H1 (cell line): ENCODE data around the gene PIP5K1C. TPM values are rescaled to one million over a fixed set of nuclear protein-coding genes. Genes with fewer than 3 reads are reported as not detected.

Source experiments
- CTCF ChIA-PET: fragments of 300-600 bp; sonication (Branson Sonifier 250); formaldehyde crosslinking; loops from one replicate; lab custom pipeline; 2021; ENCODE audit not compliant: partially characterized antibody; lab: Charles Lee
- POLR2A ChIA-PET: fragments of 300-600 bp; sonication (Branson Sonifier 250); formaldehyde crosslinking; loops from one replicate; lab custom pipeline; 2021; ENCODE audit warnings: inconsistent platforms; ENCODE audit not compliant: partially characterized antibody; lab: Charles Lee
- DNase-seq, 2 experiments: peaks; one replicate each; pipeline versions ENCODE4 v3.0.0 to v3.0.0-alpha.2; 2010 to 2022; ENCODE audit warnings: low spot score in 2 of 2, low read depth in 1 of 2, mixed read lengths in 1 of 2
- FAIRE-seq: peaks from 2 replicates; lab custom pipeline; 2011; peaks lifted over from hg19 to GRCh38; lab: Jason Lieb, UNC
- H2AFZ ChIP-seq: 2 replicates; pipeline ENCODE4 v1.8.1; 2012; ENCODE audit warnings: low read length, inconsistent platforms
- H2AK5ac ChIP-seq: 2 replicates; pipeline ENCODE4 v1.6.1; 2013; ENCODE audit warnings: low read depth, low read length
- H2BK120ac ChIP-seq: replicated peaks from 2 replicates; pipeline ENCODE3; 2013; ENCODE audit warnings: low read depth, low read length, inconsistent platforms
- H2BK12ac ChIP-seq: 2 replicates; pipeline ENCODE4 v1.6.1; 2013; ENCODE audit warnings: low read depth, low read length
- H2BK15ac ChIP-seq: 2 replicates; pipeline ENCODE4 v1.6.1; 2013; ENCODE audit warnings: low read length
- H2BK20ac ChIP-seq: 2 replicates; pipeline ENCODE4 v1.6.1; 2013; ENCODE audit warnings: low read length
- H2BK5ac ChIP-seq: 2 replicates; pipeline ENCODE4 v1.6.1; 2013; ENCODE audit warnings: low read depth, low read length
- H3K14ac ChIP-seq: 2 replicates; pipeline ENCODE4 v1.6.1; 2013; ENCODE audit warnings: inconsistent platforms; ENCODE audit not compliant: insufficient read length
- H3K18ac ChIP-seq: 2 replicates; pipeline ENCODE4 v1.6.1; 2013; ENCODE audit warnings: low read length; ENCODE audit errors: extremely low read depth
- H3K23ac ChIP-seq: 2 replicates; pipeline ENCODE4 v1.6.1; 2013; ENCODE audit warnings: inconsistent platforms; ENCODE audit not compliant: insufficient read length
- H3K23me2 ChIP-seq: 2 replicates; pipeline ENCODE4 v1.6.1; 2013; ENCODE audit warnings: low read depth, low read length
- H3K27ac ChIP-seq: 2 replicates; pipeline ENCODE4 v1.6.1; 2011; ENCODE audit warnings: low read depth, low read length, inconsistent platforms
- H3K27me3 ChIP-seq, 4 experiments: replicated peaks in 1 of 4; 1 replicate in 1 of 4; 2 replicates in 3 of 4; pipeline versions ENCODE4 v1.6.1 to v1.8.1; 2011 to 2013; ENCODE audit warnings: low read length in 3 of 4, mild to moderate bottlenecking in 3 of 4, inconsistent platforms in 2 of 4, mixed read lengths in 2 of 4, moderate library complexity in 1 of 4; ENCODE audit not compliant: control insufficient read depth in 3 of 4, insufficient read depth in 3 of 4; ENCODE audit errors: extremely low read depth in 1 of 4
- H3K36me3 ChIP-seq, 4 experiments: 2 replicates each; pipeline versions ENCODE4 v1.6.1 to v1.8.1; 2011 to 2013; ENCODE audit warnings: mild to moderate bottlenecking in 4 of 4, low read length in 3 of 4, moderate library complexity in 2 of 4, control low read depth in 1 of 4, inconsistent platforms in 1 of 4; ENCODE audit not compliant: insufficient read depth in 4 of 4, control insufficient read depth in 2 of 4
- H3K4ac ChIP-seq: replicated peaks from 2 replicates; pipeline ENCODE3; 2013; ENCODE audit warnings: low read length, low read depth, mixed read lengths, inconsistent platforms; ENCODE audit not compliant: insufficient read length
- H3K4me1 ChIP-seq, 4 experiments: replicated peaks in 1 of 4; 1 replicate in 1 of 4; 2 replicates in 3 of 4; pipeline versions ENCODE4 v1.6.1 to v1.8.1; 2011 to 2013; ENCODE audit warnings: low read length in 3 of 4, inconsistent platforms in 2 of 4, mixed read lengths in 1 of 4; ENCODE audit not compliant: insufficient read depth in 4 of 4, control insufficient read depth in 3 of 4
- H3K4me2 ChIP-seq, 2 experiments: 2 replicates each; pipeline versions ENCODE4 v1.6.1 to v1.8.1; 2011 to 2013; ENCODE audit warnings: low read depth in 2 of 2, low read length in 2 of 2, control low read depth in 1 of 2, inconsistent platforms in 1 of 2, mild to moderate bottlenecking in 1 of 2; ENCODE audit not compliant: insufficient read depth in 1 of 2
- H3K4me3 ChIP-seq, 4 experiments: fragments of 200-600, 300-600 bp in 1 of 4; sonication (generic), shearing (Covaris generic), sonication (Bioruptor Twin) in 1 of 4; 2 replicates each; pipeline versions ENCODE4 v1.5.1 to v1.8.1; 2011 to 2016; ENCODE audit warnings: low read length in 4 of 4, low read depth in 3 of 4, control low read depth in 2 of 4, inconsistent platforms in 2 of 4, mild to moderate bottlenecking in 2 of 4, mixed read lengths in 1 of 4, moderate library complexity in 1 of 4; ENCODE audit not compliant: insufficient read depth in 2 of 4; ENCODE audit errors: extremely low read depth in 1 of 4
- H3K56ac ChIP-seq: replicated peaks from 2 replicates; pipeline ENCODE3; 2013; ENCODE audit warnings: low read depth, mild to moderate bottlenecking, mixed read lengths, low read length, inconsistent platforms; ENCODE audit not compliant: insufficient read length
- H3K79me1 ChIP-seq: 2 replicates; pipeline ENCODE4 v1.6.1; 2013; ENCODE audit warnings: low read depth, low read length, control low read depth
- H3K79me2 ChIP-seq, 2 experiments: 2 replicates each; pipeline versions ENCODE4 v1.6.1 to v1.8.1; 2012 to 2013; ENCODE audit warnings: low read length in 2 of 2, mild to moderate bottlenecking in 2 of 2, inconsistent platforms in 1 of 2; ENCODE audit not compliant: insufficient read depth in 2 of 2, control insufficient read depth in 1 of 2
- H3K9ac ChIP-seq, 4 experiments: replicated peaks in 1 of 4; 1 replicate in 1 of 4; 2 replicates in 3 of 4; pipeline versions ENCODE4 v1.6.1 to v1.8.1; 2011 to 2013; ENCODE audit warnings: low read depth in 3 of 4, low read length in 3 of 4, control low read depth in 2 of 4, mild to moderate bottlenecking in 2 of 4, moderate library complexity in 2 of 4, inconsistent platforms in 1 of 4; ENCODE audit errors: extremely low read depth in 1 of 4
- H3K9me3 ChIP-seq, 2 experiments: 2 replicates each; pipeline versions ENCODE4 v1.6.1 to v1.8.1; 2012 to 2013; ENCODE audit warnings: mild to moderate bottlenecking in 2 of 2, moderate library complexity in 2 of 2, control low read depth in 1 of 2, inconsistent platforms in 1 of 2, low read depth in 1 of 2, low read length in 1 of 2, mixed read lengths in 1 of 2; ENCODE audit not compliant: insufficient read depth in 2 of 2
- H4K20me1 ChIP-seq, 2 experiments: replicated peaks in 1 of 2; 2 replicates each; pipeline versions ENCODE3 to v1.8.1; 2011 to 2013; ENCODE audit warnings: inconsistent platforms in 2 of 2, low read length in 2 of 2, mild to moderate bottlenecking in 1 of 2; ENCODE audit not compliant: insufficient read depth in 2 of 2, control insufficient read depth in 1 of 2
- H4K5ac ChIP-seq: 2 replicates; pipeline ENCODE4 v1.6.1; 2013; ENCODE audit warnings: low read length, low read depth, mixed read lengths, inconsistent platforms; ENCODE audit not compliant: insufficient read length
- H4K8ac ChIP-seq: 2 replicates; pipeline ENCODE4 v1.8.0; 2013; ENCODE audit warnings: mild to moderate bottlenecking, moderate library complexity, low read length, inconsistent platforms; ENCODE audit not compliant: insufficient read depth; ENCODE audit errors: extremely low read depth
- H4K91ac ChIP-seq: replicated peaks from 2 replicates; pipeline ENCODE3; 2013; ENCODE audit warnings: low read length, mixed read lengths, inconsistent platforms; ENCODE audit not compliant: insufficient read length
- CHD1 ChIP-seq: IDR thresholded peaks from 2 replicates; pipeline ENCODE4 v1.6.1; 2012; ENCODE audit warnings: low read depth, low read length, improper control_type of control experiment
- EGR1 ChIP-seq: IDR thresholded peaks from 2 replicates; pipeline ENCODE4 v1.6.1; 2011; ENCODE audit warnings: low read depth, low read length, borderline replicate concordance
- KDM1A ChIP-seq: fragments of 200-600, 300-600 bp; sonication (generic); IDR thresholded peaks from 2 replicates; pipeline ENCODE4 v1.7.1; 2016; ENCODE audit warnings: mild to moderate bottlenecking, low read length, borderline replicate concordance
- SIX5 ChIP-seq: IDR thresholded peaks from 2 replicates; pipeline ENCODE4 v1.6.1; 2011; ENCODE audit warnings: mild to moderate bottlenecking, low read depth, low read length
- USF2 ChIP-seq: IDR thresholded peaks from 2 replicates; pipeline ENCODE4 v1.6.1; 2011; ENCODE audit warnings: low read length, improper control_type of control experiment
- WGBS, 2 experiments: shearing (Covaris generic) in 1 of 2; methylation state at CpG; one replicate each; pipeline versions ENCODE4 v1.1.6 to v1.1.7; 2013 to 2015; ENCODE audit warnings: low lambda C conversion rate in 2 of 2, mixed read lengths in 2 of 2, inconsistent platforms in 1 of 2, low coverage in 1 of 2, missing lambda C conversion rate in 1 of 2; ENCODE audit not compliant: insufficient replicate concordance in 2 of 2, insufficient coverage in 1 of 2, insufficient read length in 1 of 2; ENCODE audit errors: extremely low coverage in 1 of 2, missing lambda C conversion rate in 1 of 2; 5-methylcytosine and 5-hydroxymethylcytosine counted together
- polyA plus RNA-seq, 7 experiments: library from polyadenylated mRNA; depleted of rRNA in 3 of 7; stranded (reverse) in 5 of 7; unstranded in 2 of 7; fragments of >200 nt in 5 of 7; fragments of 200-250 nt in 2 of 7; gene quantifications; 1 replicate in 5 of 7; 2 replicates in 1 of 7; 4 replicates in 1 of 7; pipeline versions ENCODE4 v1.2.1 to v1.2.3, GENCODE V29; 2011 to 2013; ENCODE audit warnings: missing spikeins in 2 of 7, mixed read lengths in 2 of 7
- total RNA-seq: library from RNA; stranded (reverse); fragmentation: NEBNext Ultra II Directional; extraction: Animal tissue kit (Norgen Biotek cat#: 25700); gene quantifications from 2 replicates; pipeline ENCODE4 v1.2.1, GENCODE V29; 2021

The PIP5K1C gene
- total and polyA plus RNA-seq, 2 of the 8 experiments (the other 6 are each of a cell fraction or from before 2014, with no cell fraction given): 10.6 to 32.9 TPM

GRCh38 chr19:3674784-3675543 is 25.3 kb downstream of the PIP5K1C start:
- POLR2A ChIA-PET: interaction anchor here (1.4 kb wide), 1 partner anchor 13 kb away, joined by 4 read pairs; no protein-coding TSS in a partner anchor
- peaks cover 0 to 3% of the 10 kb centered on the region in 2 experiments; a peak in 1 of 4 replicates for H3K79me2 ChIP-seq
- no peak overlapping the region for H3K23ac ChIP-seq
- H3K9ac ChIP-seq: no peak overlapping the region
- no peak for TF ChIP-seq SIX5
- no peak for TF ChIP-seq EGR1
- TF ChIP-seq CHD1: no peak
- no peak for TF ChIP-seq USF2
- TF ChIP-seq KDM1A: no peak
- no peak for FAIRE-seq
- no peak overlapping the region for H2BK15ac ChIP-seq
- H2BK120ac ChIP-seq: no peak overlapping the region
- H4K20me1 ChIP-seq: peaks cover 7 to 31% of the 10 kb centered on the region in 2 experiments
- H3K4me3 ChIP-seq: no peak overlapping the region
- no peak overlapping the region for H3K4ac ChIP-seq
- H3K79me1 ChIP-seq: peaks cover 21% of the 10 kb centered on the region; the same call in 1 of the 2 replicates
- H4K8ac ChIP-seq: no peak overlapping the region
- H4K5ac ChIP-seq: no peak overlapping the region
- H3K56ac ChIP-seq: no peak overlapping the region
- H2AFZ ChIP-seq: no peak overlapping the region
- H2BK20ac ChIP-seq: no peak overlapping the region
- H3K4me1 ChIP-seq: peaks cover 0 to 18% (median 10%) of the 10 kb centered on the region in 4 experiments; a peak in 4 of 7 replicates
- H3K36me3 ChIP-seq: no peaks in the 10 kb centered on the region
- no peak overlapping the region for H2AK5ac ChIP-seq
- H2BK12ac ChIP-seq: no peak overlapping the region
- H3K4me2 ChIP-seq: no peak overlapping the region
- no peak overlapping the region for H3K14ac ChIP-seq
- H3K27ac ChIP-seq: no peak overlapping the region
- CTCF ChIA-PET: interaction anchor here (0.8 to 3.3 kb wide), 7 partner anchors 8 to 81 kb away, joined by 3 to 14 read pairs (median 4); no protein-coding TSS in a partner anchor
- no peaks in the 10 kb centered on the region for H3K9me3 ChIP-seq
- H4K91ac ChIP-seq: no peak overlapping the region
- WGBS, 2 experiments: 89% methylated on average over 13 of the region's 13 CpGs; no CpG with 5 or more reads in 1 of the 2 experiments
- H3K18ac ChIP-seq: no peak overlapping the region
- H3K27me3 ChIP-seq: no peaks in the 10 kb centered on the region
- H3K23me2 ChIP-seq: peaks cover 10% of the 10 kb centered on the region; the same call in 1 of the 2 replicates
- no peak for DNase-seq
- no peak overlapping the region for H2BK5ac ChIP-seq
